AG04450 (cell line): ENCODE measurements around the gene ERCC5. TPM values are rescaled to one million over a fixed set of nuclear protein-coding genes. Genes with fewer than 3 reads are reported as not detected.

Experiments used
- CTCF ChIA-PET: fragments of 300-600, 350-600 bp; formaldehyde crosslinking; extraction: SDS; loops from one replicate; lab custom pipeline; 2022; ENCODE audit warnings: antibody characterized with exemption, inconsistent platforms; lab: Charles Lee
- POLR2A ChIA-PET: fragments of 350-600 bp; formaldehyde crosslinking; extraction: SDS; loops from one replicate; lab custom pipeline; 2021; ENCODE audit warnings: antibody characterized with exemption, inconsistent platforms; lab: Yijun Ruan, JAX
- DNase-seq: peaks from one replicate; pipeline ENCODE4 v3.0.0-alpha.2; 2011; ENCODE audit warnings: low read depth, low spot score
- H3K27ac ChIP-seq: one replicate; pipeline ENCODE4 v1.5.1; 2012; ENCODE audit warnings: low read depth, low read length, control low read depth
- H3K27me3 ChIP-seq: one replicate; pipeline ENCODE4 v1.6.0; 2012; ENCODE audit warnings: low read length; ENCODE audit not compliant: control insufficient read depth, insufficient read depth
- H3K4me3 ChIP-seq: 2 replicates; pipeline ENCODE4 v1.5.1; 2011; ENCODE audit warnings: mild to moderate bottlenecking, low read depth, low read length, control low read depth
- H3K9me3 ChIP-seq: 2 replicates; pipeline ENCODE4 v1.5.1; 2012; ENCODE audit warnings: low read length; ENCODE audit not compliant: control insufficient read depth, insufficient read depth
- polyA plus RNA-seq: library from polyadenylated mRNA; depleted of rRNA; stranded (reverse); fragments of >200 nt; gene quantifications from 2 replicates; pipeline ENCODE4 v1.2.3, GENCODE V29; 2011
- TF ChIP-seq, protein P1 (sequence below): IDR thresholded peaks from 2 replicates; pipeline ENCODE4 v1.5.1; 2011; ENCODE audit warnings: low read depth, low read length, control low read depth, inconsistent platforms

ERCC5 gene
- polyA plus RNA-seq, 1 experiment: 47.6 TPM

DNA sequence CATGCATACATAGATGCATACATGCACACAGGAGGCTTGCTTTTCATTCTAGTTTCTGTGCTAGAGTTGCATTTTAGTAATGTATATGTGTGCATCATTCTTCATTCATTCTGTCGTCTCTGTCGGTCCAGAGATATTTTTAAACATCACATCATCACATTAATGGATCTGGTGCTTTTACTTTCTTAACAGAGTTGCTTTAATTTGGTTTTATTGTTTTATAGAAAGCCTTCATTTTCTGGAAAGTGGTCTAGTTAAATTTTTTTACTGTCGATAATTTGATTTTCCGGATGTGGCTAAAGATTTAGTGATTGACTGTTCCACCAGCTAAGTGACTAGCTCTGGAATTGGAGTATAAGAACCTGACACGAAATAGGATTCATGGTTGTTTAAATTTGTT, 30.0 kb upstream of the ERCC5 start:
- POLR2A ChIA-PET: no interaction called here
- Histone ChIP-seq H3K27ac (no peak overlapping the region), H3K27me3 (no peaks in the 10 kb centered on the region), H3K9me3 (peaks cover under 1% of the 10 kb centered on the region), H3K4me3 (no peak overlapping the region)
- TF ChIP-seq, protein P1, sequence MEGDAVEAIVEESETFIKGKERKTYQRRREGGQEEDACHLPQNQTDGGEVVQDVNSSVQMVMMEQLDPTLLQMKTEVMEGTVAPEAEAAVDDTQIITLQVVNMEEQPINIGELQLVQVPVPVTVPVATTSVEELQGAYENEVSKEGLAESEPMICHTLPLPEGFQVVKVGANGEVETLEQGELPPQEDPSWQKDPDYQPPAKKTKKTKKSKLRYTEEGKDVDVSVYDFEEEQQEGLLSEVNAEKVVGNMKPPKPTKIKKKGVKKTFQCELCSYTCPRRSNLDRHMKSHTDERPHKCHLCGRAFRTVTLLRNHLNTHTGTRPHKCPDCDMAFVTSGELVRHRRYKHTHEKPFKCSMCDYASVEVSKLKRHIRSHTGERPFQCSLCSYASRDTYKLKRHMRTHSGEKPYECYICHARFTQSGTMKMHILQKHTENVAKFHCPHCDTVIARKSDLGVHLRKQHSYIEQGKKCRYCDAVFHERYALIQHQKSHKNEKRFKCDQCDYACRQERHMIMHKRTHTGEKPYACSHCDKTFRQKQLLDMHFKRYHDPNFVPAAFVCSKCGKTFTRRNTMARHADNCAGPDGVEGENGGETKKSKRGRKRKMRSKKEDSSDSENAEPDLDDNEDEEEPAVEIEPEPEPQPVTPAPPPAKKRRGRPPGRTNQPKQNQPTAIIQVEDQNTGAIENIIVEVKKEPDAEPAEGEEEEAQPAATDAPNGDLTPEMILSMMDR: no peak
- CTCF ChIA-PET: interaction anchor here (0.9 kb wide), 1 partner anchor 15 kb away, joined by 3 read pairs; no protein-coding TSS in a partner anchor
- no peak for DNase-seq

DNA sequence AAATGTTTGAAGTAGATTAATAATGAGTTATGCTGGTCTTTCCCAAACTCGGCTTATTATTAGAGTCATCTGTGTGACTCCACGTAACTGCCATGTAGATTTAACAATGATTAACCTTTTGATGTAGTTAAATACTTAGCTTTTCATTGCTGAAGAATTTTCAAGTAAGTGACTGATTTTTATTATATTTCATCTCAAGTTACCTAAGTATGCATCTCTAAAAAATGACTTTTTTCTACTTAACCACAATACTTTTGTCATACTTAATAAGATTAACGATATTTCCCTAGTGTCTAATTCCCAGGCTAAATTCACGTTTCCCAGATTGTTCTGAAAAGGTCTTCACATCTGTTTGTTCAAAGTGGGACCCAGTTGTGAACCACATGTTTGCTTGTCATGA, 29.1 kb upstream of the ERCC5 start:
- Histone ChIP-seq H3K4me3 (no peak overlapping the region), H3K9me3 (no peaks in the 10 kb centered on the region), H3K27me3 (no peaks in the 10 kb centered on the region), H3K27ac (no peak overlapping the region)
- ChIA-PET POLR2A (no interaction called here), CTCF (interaction anchor here (1.0 kb wide), 1 partner anchor 17 kb away, joined by 3 read pairs; no protein-coding TSS in a partner anchor)
- TF ChIP-seq, protein P1: no peak
- DNase-seq: no peak

DNA sequence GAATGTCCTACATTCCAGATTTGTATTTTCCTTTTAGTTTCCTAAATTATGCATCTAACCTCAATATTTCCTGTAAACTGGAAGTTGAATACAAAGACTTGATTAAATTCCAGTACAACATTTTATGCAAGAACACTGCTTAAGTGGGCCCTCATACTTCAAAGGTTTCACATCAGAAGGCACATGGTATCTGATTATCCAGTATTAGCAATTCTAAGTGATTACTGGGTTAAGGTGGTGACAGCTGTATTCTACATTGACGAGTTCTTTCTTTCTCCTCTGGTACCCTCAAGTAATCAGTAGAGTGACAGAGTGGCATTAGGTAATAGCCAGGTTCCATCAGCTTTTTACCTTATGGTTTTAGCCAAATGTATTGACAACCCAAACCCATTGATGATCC, 28.6 kb upstream of the ERCC5 start:
- CTCF ChIA-PET: interaction anchor here (1.0 kb wide), 1 partner anchor 17 kb away, joined by 3 read pairs; no protein-coding TSS in a partner anchor
- Histone ChIP-seq H3K9me3 (no peaks in the 10 kb centered on the region), H3K27me3 (no peaks in the 10 kb centered on the region), H3K27ac (no peak overlapping the region), H3K4me3 (no peak overlapping the region)
- POLR2A ChIA-PET: no interaction called here
- TF ChIP-seq, protein P1: no peak
- no peak for DNase-seq

DNA sequence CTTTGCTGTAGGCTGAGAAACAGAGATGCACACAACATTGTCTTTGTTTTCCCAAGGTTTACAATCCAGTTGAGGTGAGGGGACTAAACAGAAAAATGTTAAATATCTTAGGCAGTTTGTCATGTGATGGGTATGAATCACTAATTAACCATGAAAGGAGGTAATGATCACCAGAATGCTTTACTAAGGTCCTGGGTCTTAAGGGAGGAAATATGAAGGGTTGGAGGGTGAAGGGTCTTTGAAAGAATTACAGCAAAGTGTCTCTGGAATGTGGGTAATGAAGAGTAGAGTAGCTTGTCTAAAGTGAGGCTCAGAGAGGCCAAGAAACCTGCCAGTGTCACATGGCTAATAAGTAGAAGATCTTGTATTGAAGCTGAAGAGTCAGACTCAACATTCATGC, 27.9 kb upstream of the ERCC5 start:
- Histone ChIP-seq H3K27ac (no peak overlapping the region), H3K27me3 (no peaks in the 10 kb centered on the region), H3K4me3 (no peak overlapping the region), H3K9me3 (no peaks in the 10 kb centered on the region)
- DNase-seq: no peak
- ChIA-PET CTCF (interaction anchor here (1.0 kb wide), 2 partner anchors 18 to 226 kb away, joined by 4 read pairs; no protein-coding TSS in a partner anchor), POLR2A (no interaction called here)
- TF ChIP-seq, protein P1: no peak

DNA sequence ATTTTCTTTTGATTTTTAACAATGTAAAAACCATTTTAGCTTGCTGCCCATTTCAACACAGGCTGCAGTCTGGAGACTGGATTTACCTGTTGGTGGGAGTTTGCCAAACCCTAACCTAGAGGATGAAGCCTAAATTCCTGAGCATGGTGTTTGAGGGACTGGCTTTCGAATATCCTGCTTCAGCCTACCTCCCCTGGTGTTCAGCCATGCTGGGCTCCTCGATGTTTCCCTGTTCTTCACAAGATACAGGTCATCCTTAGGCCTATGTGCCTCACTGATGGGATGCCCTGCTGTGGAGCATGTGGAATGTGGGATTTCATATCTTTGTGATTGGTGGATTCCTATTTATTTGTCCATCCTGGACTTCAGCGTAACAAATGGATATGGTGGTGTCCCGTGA, 20.4 kb upstream of the ERCC5 start:
- ChIA-PET POLR2A (interaction anchor here (0.7 to 1.0 kb wide), 3 partner anchors 20 to 52 kb away, joined by 3 to 5 read pairs (median 3); partner anchors contain the start of genes ERCC5 and TEX30), CTCF (interaction anchor here (2.4 kb wide), 1 partner anchor 25 kb away, joined by 14 read pairs; no protein-coding TSS in a partner anchor)
- peak overlapping the region; percentile 93 for H3K27ac ChIP-seq
- no peak for DNase-seq
- no peak overlapping the region for H3K4me3 ChIP-seq
- no peaks in the 10 kb centered on the region for H3K27me3 ChIP-seq
- H3K9me3 ChIP-seq: no peaks in the 10 kb centered on the region
- TF ChIP-seq, protein P1: no peak
